ENCODE data around the gene ADGRL2. TPM values are rescaled to one million over a fixed set of nuclear protein-coding genes. Genes with fewer than 3 reads are reported as not detected.

ADGRL2 gene
- total and polyA plus RNA-seq, 5 donors from 2014 or later = not detected

GRCh38 chr1:81950037-81950436 is 149.3 kb downstream of the ADGRL2 start:
- no peak overlapping the region for H3K4me3 ChIP-seq (ENCODE audit: low read depth, low read length)
- H3K4me1 ChIP-seq (ENCODE audit: control insufficient read depth, insufficient read depth, low read length, poor library complexity, severe bottlenecking) = no peaks in the 10 kb centered on the region
- no peaks in the 10 kb centered on the region for H3K4me1 Mint-ChIP-seq
- H3K9me3 ChIP-seq (ENCODE audit: control insufficient read depth in 2 of 2, low read length in 2 of 2) = peaks cover 0 to 3% of the 10 kb centered on the region in 2 experiments
- ATAC-seq (ENCODE audit: low read depth in 2 of 2) (no peak), DNase-seq (no peak)
- H3K36me3 ChIP-seq (ENCODE audit: control insufficient read depth, insufficient read depth, low read length) = no peaks in the 10 kb centered on the region
- H3K27me3 Mint-ChIP-seq = no peaks in the 10 kb centered on the region
- no peak overlapping the region for H3K27ac Mint-ChIP-seq
- no peak overlapping the region for H3K4me3 Mint-ChIP-seq
- no peaks in the 10 kb centered on the region for H3K27me3 ChIP-seq (ENCODE audit: control insufficient read depth, insufficient read depth, low read length)
- peaks cover 0 to 15% (median 3%) of the 10 kb centered on the region in 7 donors for H3K9me3 Mint-ChIP-seq
- H3K36me3 Mint-ChIP-seq = no peaks in the 10 kb centered on the region
- H3K27ac ChIP-seq (ENCODE audit: insufficient read depth, low read length, poor library complexity, severe bottlenecking) = no peak overlapping the region

- Histone ChIP-seq H3K4me1 (ENCODE audit: control insufficient read depth, insufficient read depth, low read length, poor library complexity, severe bottlenecking) (no peaks in the 10 kb centered on the region), H3K27ac (ENCODE audit: insufficient read depth, low read length, poor library complexity, severe bottlenecking) (no peak overlapping the region), H3K9me3 (ENCODE audit: control insufficient read depth in 2 of 2, low read length in 2 of 2) (peaks cover 0 to 3% of the 10 kb centered on the region in 2 experiments), H3K4me3 (ENCODE audit: low read depth, low read length) (no peak overlapping the region), H3K27me3 (ENCODE audit: control insufficient read depth, insufficient read depth, low read length) (no peaks in the 10 kb centered on the region), H3K36me3 (ENCODE audit: control insufficient read depth, insufficient read depth, low read length) (no peaks in the 10 kb centered on the region)
- no peaks in the 10 kb centered on the region for H3K27me3 Mint-ChIP-seq
- no peak for ATAC-seq (ENCODE audit: low read depth in 2 of 2)
- no peak for DNase-seq
- no peaks in the 10 kb centered on the region for H3K36me3 Mint-ChIP-seq
- no peaks in the 10 kb centered on the region for H3K4me1 Mint-ChIP-seq
- H3K27ac Mint-ChIP-seq = no peak overlapping the region
- H3K4me3 Mint-ChIP-seq = no peak overlapping the region
- H3K9me3 Mint-ChIP-seq = peaks cover 0 to 13% (median 3%) of the 10 kb centered on the region in 7 donors
Measured at GRCh38 chr1:81950591-81951244, 150.0 kb downstream of the ADGRL2 start.

- Mint-ChIP-seq H3K36me3 (no peaks in the 10 kb centered on the region), H3K9me3 (peaks cover 0 to 12% (median 3%) of the 10 kb centered on the region in 7 donors), H3K4me3 (no peak overlapping the region), H3K27ac (no peak overlapping the region), H3K4me1 (no peaks in the 10 kb centered on the region), H3K27me3 (no peaks in the 10 kb centered on the region)
- no peak for ATAC-seq (ENCODE audit: low read depth in 2 of 2)
- no peaks in the 10 kb centered on the region for H3K9me3 ChIP-seq (ENCODE audit: control insufficient read depth in 2 of 2, low read length in 2 of 2)
- no peaks in the 10 kb centered on the region for H3K4me1 ChIP-seq (ENCODE audit: control insufficient read depth, insufficient read depth, low read length, poor library complexity, severe bottlenecking)
- DNase-seq = no peak
- no peak overlapping the region for H3K27ac ChIP-seq (ENCODE audit: insufficient read depth, low read length, poor library complexity, severe bottlenecking)
- no peak overlapping the region for H3K4me3 ChIP-seq (ENCODE audit: low read depth, low read length)
- no peaks in the 10 kb centered on the region for H3K36me3 ChIP-seq (ENCODE audit: control insufficient read depth, insufficient read depth, low read length)
- no peaks in the 10 kb centered on the region for H3K27me3 ChIP-seq (ENCODE audit: control insufficient read depth, insufficient read depth, low read length)
Measured at GRCh38 chr1:81954534-81955020, 153.8 kb downstream of the ADGRL2 start.

GRCh38 chr1:81967951-81968350 is 167.2 kb downstream of the ADGRL2 start:
- H3K4me1 Mint-ChIP-seq = no peaks in the 10 kb centered on the region
- H3K27me3 ChIP-seq (ENCODE audit: control insufficient read depth, insufficient read depth, low read length) = no peaks in the 10 kb centered on the region
- peaks cover 0 to 7% (median 0%) of the 10 kb centered on the region in 7 donors for H3K9me3 Mint-ChIP-seq
- H3K36me3 Mint-ChIP-seq = no peaks in the 10 kb centered on the region
- no peak overlapping the region for H3K27ac Mint-ChIP-seq
- no peak for ATAC-seq (ENCODE audit: low read depth in 2 of 2)
- no peak overlapping the region for H3K4me3 Mint-ChIP-seq
- no peaks in the 10 kb centered on the region for H3K27me3 Mint-ChIP-seq
- no peak for DNase-seq
- H3K27ac ChIP-seq (ENCODE audit: insufficient read depth, low read length, poor library complexity, severe bottlenecking) = no peak overlapping the region
- H3K4me1 ChIP-seq (ENCODE audit: control insufficient read depth, insufficient read depth, low read length, poor library complexity, severe bottlenecking) = no peaks in the 10 kb centered on the region
- H3K36me3 ChIP-seq (ENCODE audit: control insufficient read depth, insufficient read depth, low read length) = no peaks in the 10 kb centered on the region
- H3K4me3 ChIP-seq (ENCODE audit: low read depth, low read length) = no peak overlapping the region
- H3K9me3 ChIP-seq (ENCODE audit: control insufficient read depth in 2 of 2, low read length in 2 of 2) = no peaks in the 10 kb centered on the region

GRCh38 chr1:81970416-81970815 is 169.7 kb downstream of the ADGRL2 start:
- ATAC-seq (ENCODE audit: low read depth in 2 of 2) (no peak), DNase-seq (no peak)
- no peaks in the 10 kb centered on the region for H3K36me3 Mint-ChIP-seq
- H3K4me1 ChIP-seq (ENCODE audit: control insufficient read depth, insufficient read depth, low read length, poor library complexity, severe bottlenecking) = no peaks in the 10 kb centered on the region
- no peak overlapping the region for H3K4me3 Mint-ChIP-seq
- H3K4me3 ChIP-seq (ENCODE audit: low read depth, low read length) = no peak overlapping the region
- H3K27me3 Mint-ChIP-seq = no peaks in the 10 kb centered on the region
- H3K36me3 ChIP-seq (ENCODE audit: control insufficient read depth, insufficient read depth, low read length) = no peaks in the 10 kb centered on the region
- no peak overlapping the region for H3K27ac ChIP-seq (ENCODE audit: insufficient read depth, low read length, poor library complexity, severe bottlenecking)
- H3K4me1 Mint-ChIP-seq = no peaks in the 10 kb centered on the region
- H3K9me3 ChIP-seq (ENCODE audit: control insufficient read depth in 2 of 2, low read length in 2 of 2) = no peaks in the 10 kb centered on the region
- no peaks in the 10 kb centered on the region for H3K27me3 ChIP-seq (ENCODE audit: control insufficient read depth, insufficient read depth, low read length)
- H3K9me3 Mint-ChIP-seq = peaks cover 0 to 7% (median 0%) of the 10 kb centered on the region in 7 donors
- no peak overlapping the region for H3K27ac Mint-ChIP-seq

GRCh38 chr1:81974222-81974841 is 173.6 kb downstream of the ADGRL2 start:
- Mint-ChIP-seq H3K27me3 (no peaks in the 10 kb centered on the region), H3K4me3 (no peak overlapping the region), H3K36me3 (no peaks in the 10 kb centered on the region), H3K4me1 (no peaks in the 10 kb centered on the region), H3K9me3 (peaks cover 0 to 4% (median 2%) of the 10 kb centered on the region in 7 donors), H3K27ac (no peak overlapping the region)
- no peak for ATAC-seq (ENCODE audit: low read depth in 2 of 2)
- Histone ChIP-seq H3K4me3 (ENCODE audit: low read depth, low read length) (no peak overlapping the region), H3K4me1 (ENCODE audit: control insufficient read depth, insufficient read depth, low read length, poor library complexity, severe bottlenecking) (no peaks in the 10 kb centered on the region), H3K27me3 (ENCODE audit: control insufficient read depth, insufficient read depth, low read length) (no peaks in the 10 kb centered on the region), H3K36me3 (ENCODE audit: control insufficient read depth, insufficient read depth, low read length) (no peaks in the 10 kb centered on the region), H3K27ac (ENCODE audit: insufficient read depth, low read length, poor library complexity, severe bottlenecking) (no peak overlapping the region), H3K9me3 (ENCODE audit: control insufficient read depth in 2 of 2, low read length in 2 of 2) (no peaks in the 10 kb centered on the region)
- no peak for DNase-seq

- H3K27ac Mint-ChIP-seq = no peak overlapping the region
- H3K9me3 Mint-ChIP-seq = peaks cover 0 to 4% (median 3%) of the 10 kb centered on the region in 7 donors
- no peaks in the 10 kb centered on the region for H3K27me3 Mint-ChIP-seq
- no peak for DNase-seq
- ATAC-seq (ENCODE audit: low read depth in 2 of 2) = no peak
- Histone ChIP-seq H3K9me3 (ENCODE audit: control insufficient read depth in 2 of 2, low read length in 2 of 2) (no peaks in the 10 kb centered on the region), H3K4me1 (ENCODE audit: control insufficient read depth, insufficient read depth, low read length, poor library complexity, severe bottlenecking) (no peaks in the 10 kb centered on the region), H3K27ac (ENCODE audit: insufficient read depth, low read length, poor library complexity, severe bottlenecking) (no peak overlapping the region), H3K4me3 (ENCODE audit: low read depth, low read length) (no peak overlapping the region), H3K27me3 (ENCODE audit: control insufficient read depth, insufficient read depth, low read length) (no peaks in the 10 kb centered on the region), H3K36me3 (ENCODE audit: control insufficient read depth, insufficient read depth, low read length) (no peaks in the 10 kb centered on the region)
- H3K4me3 Mint-ChIP-seq = no peak overlapping the region
- no peaks in the 10 kb centered on the region for H3K4me1 Mint-ChIP-seq
- H3K36me3 Mint-ChIP-seq = no peaks in the 10 kb centered on the region
Measured at GRCh38 chr1:81974883-81975555, 174.3 kb downstream of the ADGRL2 start.
